A204.1 (cell line): Measurements from ENCODE around the gene TEX19.
"Not testable (repeated sequence)": the region's sequence is repeated elsewhere in the genome, so short reads cannot be mapped to it uniquely, and the experiment has no call there.

Experiments
- FAIRE-seq: peaks from 2 replicates; lab custom pipeline; 2012; peaks lifted over from hg19 to GRCh38; lab: Jason Lieb, UNC

Gene TEX19

DNA sequence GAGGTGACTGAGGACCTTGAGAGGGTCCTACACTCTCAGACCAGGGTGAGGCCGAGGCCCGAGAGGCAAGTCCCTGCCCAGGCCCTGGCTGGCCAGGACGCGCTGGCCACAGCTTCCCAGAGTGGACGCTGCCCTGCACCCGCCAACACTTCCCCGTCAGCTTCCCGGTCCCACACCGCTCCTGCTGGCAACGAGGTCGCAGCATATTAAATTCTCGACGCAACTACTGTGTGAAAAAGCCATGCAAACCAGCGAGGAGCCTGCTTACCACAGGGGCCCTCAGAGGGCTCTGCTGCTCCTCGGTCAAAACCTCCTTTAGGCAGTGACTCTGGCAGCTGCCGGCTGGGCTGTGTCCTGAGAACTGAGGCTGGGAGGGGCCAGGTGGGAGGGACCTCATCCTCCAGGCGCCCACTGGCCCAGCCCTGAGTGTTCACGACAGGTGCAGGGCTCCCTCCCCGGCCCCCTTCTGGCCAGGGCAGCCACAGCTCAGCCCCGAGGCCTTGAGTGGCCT, 2.1 kb upstream of the TEX19 start:
- no peak for FAIRE-seq

DNA sequence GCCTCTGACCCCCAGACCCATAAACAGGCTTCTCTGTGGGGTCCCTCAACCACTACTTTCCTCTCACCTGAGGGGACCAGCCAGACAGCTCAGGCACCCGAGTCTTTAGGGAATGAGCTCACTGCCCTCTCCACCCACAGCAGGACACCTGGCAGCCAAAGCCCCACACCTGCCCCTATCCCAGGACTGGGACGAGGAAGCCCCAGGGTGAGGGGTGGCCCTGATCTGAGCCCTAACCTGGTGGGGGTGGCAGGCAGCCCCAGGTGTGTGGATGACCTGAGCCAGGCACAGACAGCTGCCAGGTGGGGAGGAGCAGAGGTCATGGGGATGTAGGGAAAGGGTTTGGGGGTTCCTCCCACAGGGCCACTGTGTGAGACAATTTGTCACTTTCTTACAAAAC, 1.7 kb upstream of the TEX19 start:
- FAIRE-seq: no peak

DNA sequence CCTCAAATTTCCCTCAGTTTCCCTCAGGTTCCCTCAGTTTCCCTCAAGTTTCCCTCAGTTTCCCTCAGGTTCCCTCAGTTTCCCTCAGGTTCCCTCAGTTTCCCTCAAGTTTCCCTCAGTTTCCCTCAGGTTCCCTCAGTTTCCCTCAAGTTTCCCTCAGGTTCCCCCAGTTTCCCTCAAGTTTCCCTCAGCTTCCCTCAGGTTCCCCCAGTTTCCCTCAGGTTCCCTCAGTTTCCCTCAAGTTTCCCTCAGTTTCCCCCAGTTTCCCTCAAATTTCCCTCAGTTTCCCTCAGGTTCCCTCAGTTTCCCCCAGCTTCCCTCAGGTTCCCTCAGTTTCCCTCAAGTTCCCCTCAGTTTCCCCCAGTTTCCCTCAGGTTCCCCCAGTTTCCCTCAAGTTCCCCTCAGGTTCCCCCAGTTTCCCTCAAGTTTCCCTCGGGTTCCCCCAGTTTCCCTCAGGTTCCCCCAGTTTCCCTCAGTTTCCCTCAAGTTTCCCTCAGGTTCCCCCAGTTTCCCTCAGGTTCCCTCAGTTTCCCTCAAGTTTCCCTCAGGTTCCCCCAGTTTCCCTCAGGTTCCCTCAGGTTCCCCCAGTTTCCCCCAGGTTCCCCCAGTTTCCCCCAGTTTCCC, 516 bp downstream of the TEX19 start:
- FAIRE-seq: not testable (repeated sequence)

DNA sequence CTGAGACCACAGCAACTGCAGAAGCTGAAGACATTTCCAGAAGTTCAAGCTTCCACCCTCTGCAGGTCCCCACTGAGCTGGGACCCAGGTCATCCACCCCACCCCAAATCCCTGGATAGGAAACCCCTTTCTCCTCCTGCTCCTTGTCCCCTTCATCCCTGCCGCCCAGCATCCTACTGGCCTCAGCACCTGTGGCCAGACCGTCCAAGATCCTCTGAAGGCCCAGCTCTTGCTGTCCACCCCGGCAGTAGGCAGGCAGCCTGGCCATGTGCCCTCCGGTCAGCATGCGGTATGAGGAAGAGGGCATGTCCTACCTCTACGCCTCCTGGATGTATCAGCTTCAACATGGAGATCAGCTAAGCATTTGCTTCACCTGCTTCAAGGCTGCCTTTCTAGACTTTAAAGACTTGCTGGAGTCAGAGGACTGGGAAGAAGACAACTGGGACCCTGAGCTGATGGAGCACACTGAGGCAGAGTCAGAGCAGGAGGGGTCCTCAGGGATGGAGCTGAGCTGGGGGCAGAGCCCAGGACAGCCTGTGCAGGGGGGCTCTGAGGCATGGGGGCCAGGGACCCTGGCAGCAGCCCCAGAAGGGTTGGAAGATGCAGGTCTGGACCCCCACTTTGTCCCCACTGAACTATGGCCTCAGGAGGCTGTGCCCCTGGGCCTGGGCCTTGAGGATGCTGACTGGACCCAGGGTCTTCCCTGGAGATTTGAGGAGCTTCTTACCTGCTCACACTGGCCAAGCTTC, 3.0 kb downstream of the TEX19 start:
- FAIRE-seq: no peak

DNA sequence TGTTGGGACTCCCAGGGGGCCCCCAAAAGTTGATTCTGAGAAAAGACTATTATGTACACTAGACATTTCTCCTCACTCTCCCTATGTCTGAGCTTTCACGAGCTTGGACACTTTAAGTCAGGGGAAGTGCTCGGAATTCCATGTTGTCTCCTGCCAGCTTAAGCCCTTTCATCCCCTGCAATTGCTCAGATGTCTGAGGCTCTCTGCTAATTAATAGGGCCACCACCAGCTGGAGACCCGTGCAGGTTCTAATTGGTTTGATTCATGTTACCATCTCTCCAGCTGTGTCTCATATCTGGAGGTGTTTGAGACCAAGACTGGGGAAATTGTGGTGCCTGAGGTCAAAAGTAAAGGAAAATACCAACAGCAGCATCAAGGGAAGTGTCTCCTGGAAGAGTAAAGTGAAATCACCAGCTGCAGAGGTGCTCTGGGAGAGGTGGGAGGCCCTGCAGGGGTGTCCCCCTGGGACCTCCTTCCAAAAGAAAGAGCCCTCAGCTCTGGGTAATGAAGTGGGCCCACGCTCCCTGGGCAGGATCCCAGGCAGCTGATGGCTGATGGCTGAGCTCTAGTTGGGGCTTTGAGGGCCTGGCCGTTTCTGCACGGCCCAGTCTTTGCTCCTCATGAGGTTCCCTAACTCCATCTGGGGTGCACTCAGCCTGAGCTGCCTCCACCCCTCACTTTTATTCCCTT, 6.7 kb downstream of the TEX19 start:
- no peak for FAIRE-seq

DNA sequence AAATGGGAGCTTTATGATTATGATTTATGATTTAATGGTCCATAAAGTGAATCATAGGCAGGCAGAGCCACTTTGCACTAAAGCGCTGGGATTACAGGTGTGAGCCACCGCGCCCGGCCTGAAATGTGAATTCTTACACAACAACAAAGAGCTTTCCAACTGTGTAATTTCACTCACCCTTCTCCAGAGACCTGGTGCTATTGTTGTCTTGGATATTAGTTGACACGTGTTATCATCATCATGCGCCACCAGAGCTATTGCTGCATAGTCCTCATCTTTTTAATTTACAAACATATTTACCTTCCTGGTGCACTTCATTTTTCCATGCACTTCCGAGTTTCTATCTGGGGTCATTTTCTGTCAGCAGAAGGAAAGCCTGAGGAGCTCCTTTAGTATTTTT, 7.7 kb downstream of the TEX19 start:
- FAIRE-seq: no peak

DNA sequence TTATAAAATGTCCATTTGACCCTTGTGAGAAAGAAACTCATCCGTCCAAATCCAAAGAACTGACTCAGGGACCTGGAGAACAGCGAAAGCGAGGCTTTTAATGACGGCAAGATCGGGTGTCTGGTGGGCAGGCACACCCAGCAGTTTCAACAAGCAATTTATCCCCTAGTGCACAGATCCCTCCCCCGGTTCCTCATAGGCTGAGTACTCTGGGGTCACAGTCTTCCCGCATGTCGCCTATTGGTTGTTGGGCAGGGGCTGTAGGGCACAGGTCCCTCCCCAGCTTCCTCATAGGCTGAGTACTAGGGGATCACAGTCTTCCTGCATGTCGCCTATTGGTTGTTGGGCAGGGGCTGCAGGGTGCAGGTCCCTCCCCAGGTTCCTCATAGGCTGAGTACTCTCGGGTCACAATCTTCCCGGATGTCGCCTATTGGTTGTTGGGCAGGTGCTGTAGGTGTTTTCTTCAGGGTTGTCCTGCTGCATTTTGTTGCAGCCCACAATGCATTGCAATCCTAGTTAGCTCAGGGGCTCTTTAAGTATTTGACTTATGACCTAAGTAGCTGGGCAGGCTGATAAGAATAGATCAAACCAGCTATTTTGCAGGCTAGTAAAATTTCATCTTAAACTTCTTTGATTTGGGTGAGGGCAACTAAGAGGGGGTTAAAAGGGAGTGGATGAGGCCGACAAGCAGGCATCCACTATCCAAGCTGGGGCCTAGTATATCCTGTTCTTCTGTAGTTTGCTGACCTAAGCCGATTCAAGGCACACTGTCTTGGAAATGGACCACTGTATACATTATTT, 8.9 kb downstream of the TEX19 start:
- no peak for FAIRE-seq

DNA sequence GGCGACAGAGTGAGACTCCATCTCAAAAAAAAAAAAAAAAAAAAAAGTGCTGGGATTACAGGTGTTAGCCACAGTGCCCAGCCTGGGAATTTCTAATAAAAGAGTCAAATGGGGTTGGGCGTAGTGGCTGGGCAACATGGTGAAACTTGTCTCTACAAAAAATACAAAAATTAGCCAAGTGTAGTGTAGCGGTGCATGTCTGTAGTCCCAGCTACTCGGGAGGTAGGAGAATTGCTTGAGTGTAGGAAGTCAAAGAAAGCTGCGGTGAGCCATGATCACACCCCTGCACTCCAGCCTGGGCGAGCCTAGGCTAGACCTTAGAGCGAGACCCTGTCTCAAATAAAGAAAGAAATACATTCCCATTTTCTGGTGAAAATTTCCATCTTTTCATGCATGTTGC, 10.2 kb downstream of the TEX19 start:
- FAIRE-seq: no peak

DNA sequence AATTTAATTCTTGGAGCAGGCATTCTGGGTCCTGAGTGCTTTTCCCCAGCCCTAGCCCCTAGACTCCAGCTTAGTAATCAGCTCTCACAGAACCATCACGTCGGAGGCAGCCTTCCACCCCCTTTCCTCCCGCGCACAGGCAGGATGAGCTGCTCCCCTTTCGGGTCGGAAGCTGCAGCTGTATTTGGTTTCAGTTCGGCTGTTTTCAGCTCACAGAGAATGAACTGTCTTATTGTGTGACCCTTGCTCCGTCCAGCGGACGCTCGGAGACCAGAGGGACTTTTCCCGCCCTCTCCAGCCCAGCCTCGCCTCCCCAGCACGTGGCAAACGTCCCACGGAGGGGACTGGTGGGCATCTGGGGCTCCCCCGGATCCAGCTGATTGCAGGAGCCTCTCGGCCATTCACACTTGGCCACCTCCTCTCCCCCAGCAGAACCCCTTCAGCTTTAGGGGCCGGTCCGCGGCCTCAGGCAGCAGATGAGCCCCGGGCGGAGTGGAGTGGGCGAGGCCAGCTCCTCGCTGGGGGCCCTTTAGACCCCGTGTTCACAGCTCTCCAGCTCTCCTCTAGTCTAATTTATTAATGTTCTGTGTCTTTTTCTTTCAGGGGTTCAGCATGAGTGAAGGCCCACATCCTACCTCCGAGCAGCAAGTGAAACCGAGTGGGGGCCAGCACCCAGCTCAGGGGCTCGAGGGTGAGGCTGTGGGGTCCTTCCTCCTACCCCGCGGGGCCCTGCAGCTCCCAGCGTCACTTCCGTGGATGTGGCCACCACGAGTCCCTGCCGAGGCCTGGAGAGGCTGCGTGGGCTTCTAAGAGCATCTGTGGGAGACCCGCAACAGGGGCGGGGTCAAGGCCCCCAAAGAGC, 11.7 kb downstream of the TEX19 start:
- FAIRE-seq: no peak

DNA sequence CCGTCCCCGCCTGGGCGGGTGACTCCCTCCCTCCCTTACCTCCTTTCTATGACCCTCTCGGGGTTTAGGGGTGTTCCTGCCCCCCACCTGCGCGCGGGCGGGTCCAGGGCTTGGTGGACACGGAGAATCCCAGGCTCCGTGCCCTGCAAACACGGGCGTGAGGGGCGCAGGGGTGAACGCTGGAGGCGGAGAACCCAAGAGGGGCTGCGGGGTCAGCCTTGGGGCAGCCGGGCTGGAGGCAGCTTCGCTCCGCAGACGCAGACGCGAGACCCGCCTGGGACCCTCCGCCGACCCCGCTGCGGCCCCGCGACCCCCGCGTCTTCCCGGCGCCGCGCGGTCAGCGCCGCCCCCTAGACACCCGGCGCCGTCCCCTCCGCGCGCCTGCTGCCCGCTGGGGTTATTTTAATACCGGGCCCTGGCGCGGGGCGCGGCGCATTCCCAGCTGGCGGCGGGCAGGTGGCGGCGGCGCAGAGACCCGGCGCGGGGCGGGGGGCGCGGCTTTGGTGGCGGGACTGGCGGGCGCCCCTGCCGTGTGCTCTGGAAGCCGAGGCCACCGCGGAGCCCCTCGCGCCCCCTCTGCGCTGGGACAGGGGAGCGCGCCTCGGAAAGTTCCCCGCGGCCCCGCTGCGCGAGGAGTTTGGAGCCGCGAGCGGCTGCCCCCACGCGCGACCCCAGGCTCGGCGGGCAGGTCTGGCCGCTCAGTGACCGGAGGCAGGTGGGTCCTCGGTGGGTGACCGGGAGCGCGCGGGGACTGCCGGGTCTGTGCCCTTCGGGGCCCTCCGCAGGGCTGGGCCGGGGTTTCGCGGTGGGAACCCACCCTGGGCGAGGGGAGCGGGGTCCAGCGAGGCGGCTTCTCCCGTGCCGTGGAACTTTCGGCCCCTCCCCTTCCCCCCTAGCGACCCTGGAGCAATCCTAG, 12.5 kb downstream of the TEX19 start, which contains the start of gene UTS2R:
TSS of gene UTS2R (plus strand) at position 433 of the 916 bp plus-strand sequence. CDS start 2,560 bp downstream, outside the sequence.
- FAIRE-seq: no peak

DNA sequence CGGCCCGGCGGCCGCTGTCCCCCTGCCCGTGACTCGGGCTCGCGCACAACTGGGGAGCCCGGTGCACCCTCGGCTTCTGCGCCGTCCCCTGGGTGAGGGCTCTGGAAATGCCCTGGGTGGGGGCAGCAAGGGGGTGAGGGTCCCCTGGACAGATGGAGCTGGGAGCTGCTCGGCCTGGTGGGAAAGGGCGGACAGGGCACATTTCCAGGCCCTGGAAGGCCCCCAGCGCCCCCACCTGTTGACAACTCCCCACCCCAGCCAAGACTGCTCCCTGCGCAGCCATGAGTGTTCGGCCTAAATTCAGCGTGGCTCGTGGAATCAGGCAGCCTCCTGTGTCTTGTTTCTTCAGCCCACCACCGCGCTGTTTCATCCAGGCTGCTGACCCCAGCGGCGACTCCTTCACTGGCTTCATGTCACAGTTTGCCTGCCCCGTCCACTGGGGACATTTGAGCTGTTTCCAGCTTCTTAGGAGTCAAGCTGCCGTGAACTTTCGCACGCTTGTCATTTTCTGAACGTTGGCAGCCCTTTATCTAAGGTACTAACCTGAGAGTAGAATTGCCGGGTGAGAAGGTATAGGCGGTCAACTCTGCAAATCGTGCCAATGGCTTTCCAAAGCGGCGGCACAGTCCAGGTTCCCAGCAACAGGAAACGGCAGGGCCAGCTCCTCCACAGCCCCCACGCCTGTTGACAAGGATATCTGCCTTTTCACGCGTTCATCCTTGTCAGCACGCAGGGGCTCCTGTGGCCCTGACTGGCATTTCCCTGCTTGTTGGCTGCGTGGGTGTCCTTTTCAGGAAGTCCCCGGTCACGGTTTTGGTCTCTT, 13.4 kb downstream of the TEX19 start:
- FAIRE-seq: no peak

DNA sequence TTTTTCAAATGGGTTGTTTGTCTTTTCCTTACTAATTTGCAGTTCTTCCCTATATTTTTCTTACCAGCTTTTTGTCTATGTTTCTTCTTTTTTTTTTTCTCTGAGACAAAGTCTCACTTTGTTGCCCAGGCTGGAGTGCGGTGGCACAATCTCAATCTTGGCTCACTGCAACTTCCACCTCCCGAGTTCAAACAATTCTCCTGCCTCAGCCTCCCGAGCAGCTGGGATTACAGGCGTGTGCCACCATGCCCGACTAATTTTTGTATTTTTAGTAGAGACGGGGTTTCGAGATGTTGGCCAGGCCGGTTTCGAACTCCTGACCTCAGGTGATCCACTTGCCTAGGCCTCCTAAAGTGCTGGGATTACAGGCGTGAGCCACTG, 14.0 kb downstream of the TEX19 start:
- FAIRE-seq: not testable (repeated sequence)

DNA sequence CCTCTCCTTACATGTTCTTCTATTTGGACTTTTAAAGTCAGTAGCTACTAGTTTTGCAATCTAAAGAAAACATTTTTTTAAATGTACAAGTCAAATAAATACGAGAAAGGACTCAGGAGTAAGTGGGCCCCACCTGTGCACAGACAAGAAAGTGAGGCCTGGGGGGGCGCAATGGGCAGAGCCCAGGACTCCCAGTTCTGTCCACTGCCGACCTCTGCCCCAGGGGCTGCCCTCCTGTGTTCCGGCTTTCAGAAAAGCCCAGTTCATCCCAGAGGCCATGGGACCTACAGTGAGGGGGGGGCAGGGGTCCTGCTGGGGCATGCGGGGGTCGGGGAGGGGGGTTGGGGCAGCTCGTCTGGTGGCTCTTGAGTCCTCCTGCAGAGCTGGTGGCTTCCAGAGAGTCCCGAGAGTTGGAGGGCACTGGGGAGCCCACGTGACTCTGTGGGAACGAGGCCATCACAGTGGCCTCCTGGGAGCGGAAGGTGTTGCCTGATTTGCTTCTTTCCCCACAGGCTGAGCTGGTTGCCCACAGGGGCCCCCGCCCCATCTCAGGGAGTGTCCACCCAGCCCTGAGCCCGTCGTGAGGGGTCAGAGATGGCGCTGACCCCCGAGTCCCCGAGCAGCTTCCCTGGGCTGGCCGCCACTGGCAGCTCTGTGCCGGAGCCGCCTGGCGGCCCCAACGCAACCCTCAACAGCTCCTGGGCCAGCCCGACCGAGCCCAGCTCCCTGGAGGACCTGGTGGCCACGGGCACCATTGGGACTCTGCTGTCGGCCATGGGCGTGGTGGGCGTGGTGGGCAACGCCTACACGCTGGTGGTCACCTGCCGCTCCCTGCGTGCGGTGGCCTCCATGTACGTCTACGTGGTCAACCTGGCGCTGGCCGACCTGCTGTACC, 14.9 kb downstream of the TEX19 start:
- no peak for FAIRE-seq

DNA sequence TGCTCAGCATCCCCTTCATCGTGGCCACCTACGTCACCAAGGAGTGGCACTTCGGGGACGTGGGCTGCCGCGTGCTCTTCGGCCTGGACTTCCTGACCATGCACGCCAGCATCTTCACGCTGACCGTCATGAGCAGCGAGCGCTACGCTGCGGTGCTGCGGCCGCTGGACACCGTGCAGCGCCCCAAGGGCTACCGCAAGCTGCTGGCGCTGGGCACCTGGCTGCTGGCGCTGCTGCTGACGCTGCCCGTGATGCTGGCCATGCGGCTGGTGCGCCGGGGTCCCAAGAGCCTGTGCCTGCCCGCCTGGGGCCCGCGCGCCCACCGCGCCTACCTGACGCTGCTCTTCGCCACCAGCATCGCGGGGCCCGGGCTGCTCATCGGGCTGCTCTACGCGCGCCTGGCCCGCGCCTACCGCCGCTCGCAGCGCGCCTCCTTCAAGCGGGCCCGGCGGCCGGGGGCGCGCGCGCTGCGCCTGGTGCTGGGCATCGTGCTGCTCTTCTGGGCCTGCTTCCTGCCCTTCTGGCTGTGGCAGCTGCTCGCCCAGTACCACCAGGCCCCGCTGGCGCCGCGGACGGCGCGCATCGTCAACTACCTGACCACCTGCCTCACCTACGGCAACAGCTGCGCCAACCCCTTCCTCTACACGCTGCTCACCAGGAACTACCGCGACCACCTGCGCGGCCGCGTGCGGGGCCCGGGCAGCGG, 15.7 kb downstream of the TEX19 start:
- no peak for FAIRE-seq

DNA sequence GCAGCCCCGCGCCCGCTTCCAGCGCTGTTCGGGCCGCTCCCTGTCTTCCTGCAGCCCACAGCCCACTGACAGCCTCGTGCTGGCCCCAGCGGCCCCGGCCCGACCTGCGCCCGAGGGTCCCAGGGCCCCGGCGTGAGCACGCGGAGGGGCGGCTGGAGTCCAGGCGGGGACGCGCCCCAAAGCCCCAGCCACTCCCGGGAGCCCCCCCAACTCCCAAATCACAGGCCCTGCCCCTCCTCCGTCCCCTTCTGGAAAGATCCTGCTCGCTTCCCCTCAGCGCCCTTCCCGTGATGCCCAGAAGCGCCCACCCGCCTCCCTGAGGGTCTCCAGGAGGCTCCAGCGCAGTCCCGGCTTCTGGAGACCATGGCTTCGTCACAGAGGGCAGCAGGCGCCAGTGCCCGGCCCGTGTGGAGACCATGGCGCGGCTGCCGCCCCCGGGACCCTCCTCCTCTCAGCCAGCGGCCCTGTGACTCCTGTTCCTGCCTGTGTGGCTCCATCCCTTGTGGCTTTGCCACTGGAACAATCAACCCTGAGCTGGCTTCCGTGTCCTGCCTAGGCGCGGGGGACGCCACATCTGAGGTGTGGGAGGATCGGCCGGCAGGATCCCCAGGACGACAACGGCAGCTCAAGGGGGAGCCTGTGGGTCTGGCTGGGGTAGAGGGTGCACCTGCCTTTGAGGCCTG, 16.5 kb downstream of the TEX19 start:
- FAIRE-seq: no peak

DNA sequence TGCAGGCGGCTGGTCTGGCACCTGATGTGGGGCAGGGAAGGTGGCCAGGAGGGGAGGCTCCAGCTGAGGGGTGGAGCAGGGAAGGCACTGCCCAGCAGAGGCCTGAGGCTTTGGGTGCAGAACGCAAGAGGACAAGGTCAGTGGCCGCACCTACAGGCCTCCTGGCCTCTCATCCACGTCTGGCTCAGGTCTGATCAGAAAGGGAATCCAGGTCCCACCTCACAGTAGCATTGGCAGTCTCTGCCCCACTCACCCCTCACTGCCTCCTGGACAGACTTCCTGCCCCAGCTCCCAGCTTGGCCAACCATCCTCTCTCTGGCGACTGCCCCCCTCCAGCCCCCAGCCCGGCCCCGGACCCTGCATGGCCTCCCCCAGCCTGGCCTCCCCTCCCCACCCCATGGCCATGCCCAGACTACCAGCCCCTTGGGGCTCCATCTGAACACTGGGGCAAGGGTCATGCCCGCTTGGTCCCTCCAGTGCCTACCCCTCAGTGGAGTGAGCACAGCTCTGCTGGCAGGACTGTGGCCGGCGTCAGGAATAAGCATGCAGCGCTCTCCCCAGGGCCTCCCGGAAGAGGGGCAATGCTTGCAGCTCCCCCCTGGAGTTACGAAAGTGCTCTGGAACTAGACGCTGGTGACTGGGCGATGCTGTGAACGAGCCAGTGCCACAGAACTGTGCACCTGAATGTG, 17.1 kb downstream of the TEX19 start:
- no peak for FAIRE-seq
